ENCODE measurements around the gene MAD1L1. TPM values are rescaled to one million over a fixed set of nuclear protein-coding genes. Genes with fewer than 3 reads are reported as not detected.
A peak's percentile ranks its signal among the peaks of the same experiment; 100 is the strongest.

The MAD1L1 gene
- total RNA-seq, 1 experiment from 2014 or later = 43.8 TPM

GRCh38 chr7:1858435-1859265 is 374.1 kb downstream of the MAD1L1 start:
- no peak for DNase-seq (ENCODE audit: low spot score)
- Mint-ChIP-seq H3K4me3 (no peak overlapping the region), H3K27ac (no peak overlapping the region; the same call in 1 of the 2 replicates), H3K36me3 (no peaks in the 10 kb centered on the region), H3K9me3 (no peaks in the 10 kb centered on the region), H3K27me3 (ENCODE audit: low read depth) (no peaks in the 10 kb centered on the region), H3K4me1 (no peaks in the 10 kb centered on the region)
- TF ChIP-seq NR3C1 (CRISPR knock-in tag; conservative IDR thresholded peaks at IDR 0.05; ENCODE audit: low read depth) = no peak
- no peak for TF ChIP-seq NFE2L1 (CRISPR knock-in tag; IDR thresholded peaks at IDR 0.05)
- no peak for TF ChIP-seq ELF4 (CRISPR knock-in tag; IDR thresholded peaks at IDR 0.05; ENCODE audit: low read depth)
- no peak for TF ChIP-seq JUN (CRISPR knock-in tag; IDR thresholded peaks at IDR 0.05)
- TF ChIP-seq FOXJ3 (CRISPR knock-in tag; IDR thresholded peaks at IDR 0.05; ENCODE audit: borderline replicate concordance) = no peak
- TF ChIP-seq PRRX2 (CRISPR knock-in tag; IDR thresholded peaks at IDR 0.05) = no peak
- TF ChIP-seq ZNF281 (CRISPR knock-in tag; IDR thresholded peaks at IDR 0.05) = no peak
- no peak for TF ChIP-seq AFF4 (CRISPR knock-in tag; IDR thresholded peaks at IDR 0.05; ENCODE audit: borderline replicate concordance)
- no peak for ATAC-seq
- ChIA-PET CTCF (interaction anchor here (0.9 kb wide), 1 partner anchor 25 kb away, joined by 3 read pairs; no protein-coding TSS in a partner anchor), POLR2A (no interaction called here)

DNA sequence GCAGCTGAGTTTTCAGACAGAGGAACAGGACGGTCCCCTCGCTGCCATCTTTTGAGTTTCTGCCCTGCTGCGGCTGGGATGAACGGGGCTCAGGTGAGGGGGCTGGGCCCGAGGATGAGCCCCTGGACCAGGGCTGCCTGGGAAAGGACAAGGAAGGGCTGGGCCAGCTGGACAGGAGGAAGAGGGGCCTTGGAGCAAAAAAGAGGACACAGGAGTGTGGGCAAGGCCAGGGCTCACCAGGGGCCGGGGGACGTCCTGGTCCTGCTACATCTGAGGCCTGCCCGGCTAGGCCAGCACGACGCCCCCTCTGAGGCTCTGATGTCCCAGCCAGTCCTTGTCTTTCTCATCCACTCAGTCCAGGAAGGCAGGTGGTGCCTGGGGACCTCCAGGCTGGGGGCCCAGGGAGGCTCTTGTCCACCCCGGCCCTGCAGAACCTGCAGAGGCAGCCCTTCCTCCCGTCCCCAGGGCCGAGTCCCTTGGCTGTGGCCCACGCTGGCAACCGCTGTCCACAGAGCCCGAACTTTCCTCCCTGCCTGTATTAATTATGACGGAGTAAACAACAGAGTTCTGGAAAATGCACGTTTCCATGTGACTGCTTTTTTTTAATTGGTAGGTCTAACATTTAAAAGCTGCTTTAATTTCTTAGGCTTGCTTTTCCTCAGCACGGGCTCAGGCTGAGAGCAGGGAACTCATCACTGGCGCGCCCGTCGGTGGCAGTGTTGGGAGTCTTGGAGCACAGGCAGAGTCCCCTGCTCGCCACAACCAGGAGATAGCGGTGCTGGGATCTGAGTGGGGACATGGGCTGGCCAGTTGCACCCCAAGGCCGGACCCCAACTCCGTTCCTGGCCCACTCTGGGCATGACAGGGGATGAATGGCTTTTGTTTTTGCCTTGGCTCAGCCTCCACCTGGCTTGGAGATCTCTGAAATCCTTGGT is 375.0 kb downstream of the MAD1L1 start:
- ChIA-PET POLR2A (no interaction called here), CTCF (no interaction called here)
- no peaks in the 10 kb centered on the region for H3K9me3 Mint-ChIP-seq
- no peaks in the 10 kb centered on the region for H3K27me3 Mint-ChIP-seq (ENCODE audit: low read depth)
- ATAC-seq = no peak
- peak overlapping the region; percentile 41; the same call in 1 of the 2 replicates for H3K27ac Mint-ChIP-seq
- H3K4me3 Mint-ChIP-seq = no peak overlapping the region
- no peaks in the 10 kb centered on the region for H3K36me3 Mint-ChIP-seq
- TF ChIP-seq, protein P1, sequence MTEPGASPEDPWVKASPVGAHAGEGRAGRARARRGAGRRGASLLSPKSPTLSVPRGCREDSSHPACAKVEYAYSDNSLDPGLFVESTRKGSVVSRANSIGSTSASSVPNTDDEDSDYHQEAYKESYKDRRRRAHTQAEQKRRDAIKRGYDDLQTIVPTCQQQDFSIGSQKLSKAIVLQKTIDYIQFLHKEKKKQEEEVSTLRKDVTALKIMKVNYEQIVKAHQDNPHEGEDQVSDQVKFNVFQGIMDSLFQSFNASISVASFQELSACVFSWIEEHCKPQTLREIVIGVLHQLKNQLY (CRISPR knock-in tag; IDR thresholded peaks at IDR 0.05) = no peak
- DNase-seq (ENCODE audit: low spot score) = peak; percentile 8
- H3K4me1 Mint-ChIP-seq = no peaks in the 10 kb centered on the region

DNA sequence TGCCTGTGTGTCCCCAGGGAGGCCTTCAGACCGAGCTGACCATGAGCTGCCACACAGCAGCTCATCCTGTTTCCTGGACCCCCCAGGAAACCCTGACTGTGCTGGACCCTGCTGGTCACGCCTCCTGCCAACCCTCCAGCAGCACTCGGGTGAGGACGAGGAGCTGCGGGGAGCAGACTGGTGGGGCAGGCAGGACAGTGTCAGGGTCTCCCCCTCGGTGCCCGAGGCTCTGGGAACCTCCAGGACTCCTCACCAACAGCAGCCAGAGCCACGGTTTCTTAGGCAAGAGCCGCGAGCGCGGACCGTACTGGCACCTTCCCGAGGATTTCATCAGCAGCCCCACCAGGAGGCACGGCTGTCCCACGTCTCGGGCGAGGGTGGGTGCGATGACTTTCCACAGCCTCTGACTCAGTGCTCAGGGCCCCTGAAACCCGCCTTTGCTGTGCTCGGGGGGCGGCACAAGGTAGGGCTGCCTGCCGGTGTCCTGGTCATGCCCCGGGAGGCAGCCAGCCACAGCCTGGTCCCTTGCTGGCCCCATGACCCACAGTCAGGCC is 375.8 kb downstream of the MAD1L1 start:
- ChIA-PET CTCF (interaction anchor here (0.6 kb wide), 1 partner anchor 401 kb away, joined by 3 read pairs; no protein-coding TSS in a partner anchor), POLR2A (no interaction called here)
- ATAC-seq = no peak
- Mint-ChIP-seq H3K9me3 (no peaks in the 10 kb centered on the region), H3K27ac (no peak overlapping the region), H3K4me1 (no peaks in the 10 kb centered on the region), H3K36me3 (no peaks in the 10 kb centered on the region), H3K4me3 (no peak overlapping the region), H3K27me3 (ENCODE audit: low read depth) (no peaks in the 10 kb centered on the region)
- peak; percentile 9 for DNase-seq (ENCODE audit: low spot score)
- no peak for TF ChIP-seq CREM (CRISPR knock-in tag; IDR thresholded peaks at IDR 0.05)
- TF ChIP-seq MXD4 (CRISPR knock-in tag; IDR thresholded peaks at IDR 0.05; ENCODE audit: borderline replicate concordance) = no peak
- no peak for TF ChIP-seq NFATC4 (CRISPR knock-in tag; IDR thresholded peaks at IDR 0.05)
- no peak for TF ChIP-seq HMGA2 (CRISPR knock-in tag; IDR thresholded peaks at IDR 0.05)
- TF ChIP-seq E2F5 (CRISPR knock-in tag; IDR thresholded peaks at IDR 0.05) = 0 out of 2 replicates have a peak, but pooled peaks have one; percentile 40
- TF ChIP-seq FOXK1 (CRISPR knock-in tag; IDR thresholded peaks at IDR 0.05) = no peak
